HG03108 (cell line): ENCODE data around the gene RALA.
"Not testable (repeated sequence)": the region's sequence is repeated elsewhere in the genome, so short reads cannot be mapped to it uniquely, and the experiment has no call there.

Experiments used
- ATAC-seq: cut with Tn5 transposase; IDR thresholded peaks from one replicate; pipeline ENCODE4 v1.9.1; 2021; ENCODE audit warnings: moderate library complexity; ENCODE audit not compliant: unreplicated experiment

The RALA gene

GRCh38 chr7:39644170-39644569 lies 20.8 kb downstream of the RALA start:
- ATAC-seq: no peak

DNA sequence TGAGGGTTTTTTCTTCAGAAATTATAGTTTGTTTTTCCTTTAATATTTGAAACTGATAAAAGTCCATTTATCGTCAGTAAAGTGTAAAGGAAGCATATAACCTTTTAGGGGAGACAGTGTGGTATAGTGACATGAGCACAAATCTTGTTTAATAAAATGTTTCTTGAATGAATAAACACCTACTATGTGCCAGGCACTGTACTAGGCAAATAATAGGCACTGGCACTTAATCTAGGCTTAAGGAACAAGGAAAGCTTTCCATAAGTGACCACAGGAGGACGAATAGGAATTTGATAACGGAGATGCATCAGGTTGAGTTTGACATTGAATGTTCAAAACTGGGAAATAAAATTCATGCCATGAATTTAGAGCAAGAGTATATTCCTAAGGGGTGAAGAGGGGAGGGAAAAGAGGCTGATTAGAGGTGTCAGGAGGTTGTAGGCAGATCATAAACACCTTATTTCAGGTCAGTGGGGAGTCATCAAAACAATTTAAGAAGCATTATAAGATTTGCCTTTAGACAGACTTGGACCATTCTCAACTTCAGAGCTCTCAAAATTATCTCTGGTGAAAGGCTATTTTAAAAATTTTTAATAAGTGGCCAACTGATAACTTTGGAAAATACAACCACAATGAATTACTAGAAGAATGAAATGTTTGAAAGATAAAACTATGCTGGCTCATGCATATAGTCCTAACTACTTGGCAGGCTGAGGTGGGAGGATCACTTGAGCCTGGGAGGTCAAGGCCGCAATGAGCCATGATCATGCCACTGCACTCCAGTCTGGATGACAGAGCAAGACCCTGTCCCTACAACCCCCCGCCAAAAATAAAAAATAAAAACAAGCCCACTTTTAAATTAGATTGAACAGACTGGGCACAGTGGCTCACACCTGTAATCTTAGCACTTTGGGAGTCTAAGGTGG lies 22.4 kb downstream of the RALA start:
- ATAC-seq: no peak

GRCh38 chr7:39647816-39648215 lies 24.4 kb downstream of the RALA start:
- no peak for ATAC-seq

DNA sequence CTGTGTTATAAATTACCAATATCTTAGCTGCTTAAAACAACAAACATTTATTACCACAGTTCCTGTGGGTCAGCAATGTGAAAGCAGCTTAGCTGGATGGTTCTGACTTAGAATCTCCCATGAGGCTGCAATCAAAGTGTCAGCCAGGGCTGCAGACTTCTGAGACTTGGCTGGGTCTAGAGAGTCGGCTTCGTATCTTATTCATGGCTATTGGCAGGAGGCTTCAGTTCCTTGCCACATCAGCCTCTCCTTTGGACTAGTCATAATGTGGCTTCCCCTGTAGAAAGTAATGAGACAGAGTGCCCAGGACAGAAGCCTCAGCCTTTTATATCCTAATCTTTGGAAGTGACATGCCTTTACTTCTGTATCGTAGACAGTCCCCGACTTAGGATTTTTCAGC lies 27.3 kb downstream of the RALA start:
- ATAC-seq: no peak

GRCh38 chr7:39651265-39651664 lies 27.9 kb downstream of the RALA start:
- no peak for ATAC-seq

DNA sequence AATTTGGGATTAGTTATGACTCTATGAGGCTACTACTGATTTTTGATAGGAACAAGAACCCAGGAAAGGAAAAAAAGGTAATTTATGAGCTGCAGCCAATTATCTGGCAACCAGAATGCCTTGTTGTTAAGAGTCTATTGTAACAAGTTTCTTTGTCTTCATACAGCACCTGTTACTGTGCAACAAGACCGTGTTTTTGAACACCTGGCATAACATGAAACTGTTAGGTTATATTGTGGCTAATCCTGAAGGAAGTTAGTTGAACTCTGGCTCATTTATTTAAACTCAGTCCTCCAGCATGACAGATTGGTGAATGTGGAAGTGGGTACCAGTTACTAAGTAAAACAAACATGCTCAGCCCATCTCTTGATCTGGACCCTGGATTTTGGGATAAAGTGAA lies 33.0 kb downstream of the RALA start:
- no peak for ATAC-seq

DNA sequence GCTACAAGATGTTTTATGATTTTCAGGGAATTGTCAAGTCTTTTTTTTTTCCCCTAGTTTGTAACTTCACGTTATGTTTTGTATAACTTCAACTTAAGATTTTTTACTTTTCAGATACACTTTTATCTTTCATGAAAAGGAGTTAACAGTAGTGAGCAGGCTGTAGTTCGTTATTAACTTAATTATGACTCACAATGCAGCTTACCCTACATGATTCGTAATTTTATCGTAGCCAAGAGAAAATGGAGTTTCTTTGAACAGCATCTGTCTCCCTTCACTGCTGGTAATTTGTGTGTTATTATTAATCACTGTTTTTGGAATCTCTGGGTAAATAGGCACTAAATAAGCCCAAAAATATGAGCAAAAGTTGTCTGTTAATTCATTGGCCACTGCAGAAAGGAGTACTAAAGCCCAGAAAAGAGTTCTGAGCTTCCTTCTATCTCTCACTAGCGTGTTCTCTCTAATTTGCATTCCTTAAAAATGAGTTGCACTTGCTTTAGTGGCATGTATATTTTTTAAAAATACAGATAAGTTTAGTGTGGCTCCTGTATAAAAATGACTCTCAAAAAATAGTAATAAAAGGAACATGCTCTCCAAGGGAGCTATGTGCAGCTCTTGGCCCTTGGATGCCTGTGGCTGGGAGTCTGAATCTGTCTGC lies 36.1 kb downstream of the RALA start:
- no peak for ATAC-seq

DNA sequence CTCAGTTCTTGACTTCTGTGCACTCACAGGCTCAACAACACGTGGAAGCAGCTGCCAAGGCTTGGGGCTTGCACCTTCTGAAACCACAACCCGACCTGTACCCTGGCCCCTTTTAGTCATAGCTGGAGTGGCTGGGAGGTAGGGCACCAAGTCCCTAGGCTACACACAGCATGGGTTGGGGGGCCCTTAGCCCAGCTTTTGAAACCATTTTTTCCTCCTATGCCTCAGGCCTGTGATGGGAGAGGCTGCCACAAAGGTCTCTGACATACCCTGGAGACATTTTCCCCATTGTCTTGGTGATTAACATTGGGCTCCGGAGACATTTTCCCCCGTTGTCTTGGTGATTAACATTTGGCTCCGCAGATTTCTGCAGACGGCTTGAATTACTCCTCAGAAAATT lies 38.6 kb downstream of the RALA start:
- no peak for ATAC-seq

GRCh38 chr7:39663263-39663662 lies 39.9 kb downstream of the RALA start:
- no peak for ATAC-seq

DNA sequence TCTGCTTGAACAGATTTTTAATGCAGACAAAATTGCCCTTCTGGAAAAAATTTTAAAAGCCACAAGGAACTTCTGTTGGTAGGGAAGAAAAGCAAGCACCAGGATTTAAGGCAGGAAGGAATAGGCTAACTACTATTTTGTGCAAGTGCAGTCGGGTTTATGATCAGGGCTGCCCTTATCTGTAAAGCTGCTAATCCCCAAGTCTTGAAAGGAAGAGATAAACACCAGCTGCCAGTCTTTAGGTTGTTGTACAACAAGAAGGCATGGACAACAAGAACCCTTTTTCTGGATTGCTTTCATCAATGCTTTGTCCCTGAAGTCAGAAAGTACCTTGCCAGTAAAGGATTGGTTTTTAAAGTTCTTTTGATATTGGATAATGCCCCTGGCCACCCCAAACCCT lies 40.7 kb downstream of the RALA start:
- no peak for ATAC-seq

GRCh38 chr7:39664585-39664984 lies 41.2 kb downstream of the RALA start:
- ATAC-seq: no peak

DNA sequence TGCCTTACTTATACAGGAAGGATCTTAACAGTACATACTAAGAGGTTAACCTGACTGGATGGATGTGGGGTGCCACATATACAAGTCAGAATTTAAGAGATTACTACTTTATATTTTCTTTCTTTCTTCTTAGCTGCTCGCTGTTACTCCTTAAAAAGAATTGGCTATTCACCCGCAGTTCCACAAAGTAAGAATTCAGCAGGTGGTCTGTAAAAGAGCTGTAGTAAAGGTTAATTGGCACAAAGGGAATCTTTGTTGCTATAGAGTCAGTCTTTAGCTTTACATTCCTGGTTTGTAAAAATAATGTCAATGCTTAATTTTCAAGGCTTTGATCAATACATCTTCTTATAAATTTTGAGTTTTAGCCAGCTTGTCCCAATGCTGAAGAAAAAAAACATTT lies 43.2 kb downstream of the RALA start:
- ATAC-seq: no peak

- no peak for ATAC-seq
Measured at GRCh38 chr7:39667341-39667923, 44.1 kb downstream of the RALA start.

- ATAC-seq: not testable (repeated sequence)
Measured at GRCh38 chr7:39668280-39668679, 44.9 kb downstream of the RALA start.

DNA sequence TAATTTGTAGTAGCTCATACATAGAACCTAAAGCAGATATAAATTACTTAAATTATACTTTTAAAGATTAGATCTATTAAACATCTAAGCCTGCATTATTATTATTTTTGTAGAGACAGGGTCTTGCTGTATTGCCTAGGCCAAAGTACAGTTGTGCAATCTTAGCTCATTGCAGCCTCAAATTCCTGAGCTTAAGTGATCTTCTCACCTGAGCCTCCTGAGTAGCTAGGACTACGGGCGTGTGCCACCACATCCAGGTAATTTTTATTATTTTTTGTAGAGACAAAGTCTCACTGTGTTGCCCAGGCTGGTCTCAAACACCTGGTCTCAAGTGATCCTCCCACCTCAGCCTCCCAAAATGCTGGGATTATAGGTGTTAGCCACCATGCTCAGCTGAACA lies 46.7 kb downstream of the RALA start:
- ATAC-seq: no peak

DNA sequence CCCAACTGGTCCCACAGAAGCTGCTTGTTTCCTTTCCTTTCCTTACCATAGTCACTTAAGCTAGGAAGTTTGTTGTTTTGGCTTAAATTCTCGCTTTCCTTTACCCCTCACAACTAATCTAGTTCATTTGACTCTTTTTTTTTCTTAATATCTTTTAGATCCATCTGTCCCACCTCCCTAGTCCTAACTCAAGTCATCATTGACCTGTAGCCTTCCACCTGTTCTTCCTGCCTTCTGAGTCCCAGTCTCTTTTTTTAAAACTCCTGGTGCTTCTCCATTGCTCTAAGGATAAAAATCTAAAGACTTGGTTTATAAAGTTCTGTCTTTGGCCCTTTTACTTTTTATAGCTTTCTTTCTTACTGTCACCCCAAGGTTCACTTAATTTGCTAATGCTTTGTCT lies 47.6 kb downstream of the RALA start:
- ATAC-seq: no peak

GRCh38 chr7:39672176-39672575 lies 48.8 kb downstream of the RALA start:
- no peak for ATAC-seq

GRCh38 chr7:39673868-39674267 lies 50.5 kb downstream of the RALA start:
- no peak for ATAC-seq

DNA sequence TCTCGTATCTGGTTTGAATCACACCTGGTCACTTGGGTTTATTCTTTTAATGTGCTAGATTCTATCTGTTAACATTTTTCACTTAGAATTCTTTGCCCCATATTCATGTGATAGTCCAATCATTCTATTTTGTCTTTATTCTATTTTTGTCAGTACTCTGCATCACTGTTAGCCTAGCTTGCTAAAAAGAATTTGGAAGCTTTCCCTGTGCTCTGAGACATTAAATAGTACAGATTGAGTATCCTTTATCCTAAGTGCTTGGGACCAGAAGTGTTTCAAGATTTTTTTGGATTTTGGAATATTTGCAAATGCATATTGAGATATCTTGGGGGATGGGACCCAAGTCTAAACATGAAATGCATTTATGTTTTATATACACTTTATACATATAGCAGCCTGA lies 51.0 kb downstream of the RALA start:
- no peak for ATAC-seq

DNA sequence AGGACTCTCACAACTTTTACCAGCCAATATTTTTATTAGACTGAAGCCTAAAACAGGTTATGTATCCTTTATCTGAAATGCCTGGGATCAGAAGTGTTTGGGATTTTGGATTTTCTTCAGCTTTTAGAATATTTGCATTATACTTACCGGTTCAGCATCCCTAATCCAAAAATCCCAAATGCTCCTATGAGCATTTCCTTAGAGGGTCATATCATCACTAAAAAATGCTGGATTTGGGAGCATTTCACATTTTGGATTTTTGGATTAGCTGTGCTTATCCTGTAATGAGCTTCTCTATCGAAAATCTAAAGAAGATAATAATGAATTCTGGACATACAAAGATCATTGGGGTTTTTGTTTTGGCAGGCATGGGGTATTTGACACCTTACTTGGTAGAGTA lies 53.0 kb downstream of the RALA start:
- no peak for ATAC-seq

DNA sequence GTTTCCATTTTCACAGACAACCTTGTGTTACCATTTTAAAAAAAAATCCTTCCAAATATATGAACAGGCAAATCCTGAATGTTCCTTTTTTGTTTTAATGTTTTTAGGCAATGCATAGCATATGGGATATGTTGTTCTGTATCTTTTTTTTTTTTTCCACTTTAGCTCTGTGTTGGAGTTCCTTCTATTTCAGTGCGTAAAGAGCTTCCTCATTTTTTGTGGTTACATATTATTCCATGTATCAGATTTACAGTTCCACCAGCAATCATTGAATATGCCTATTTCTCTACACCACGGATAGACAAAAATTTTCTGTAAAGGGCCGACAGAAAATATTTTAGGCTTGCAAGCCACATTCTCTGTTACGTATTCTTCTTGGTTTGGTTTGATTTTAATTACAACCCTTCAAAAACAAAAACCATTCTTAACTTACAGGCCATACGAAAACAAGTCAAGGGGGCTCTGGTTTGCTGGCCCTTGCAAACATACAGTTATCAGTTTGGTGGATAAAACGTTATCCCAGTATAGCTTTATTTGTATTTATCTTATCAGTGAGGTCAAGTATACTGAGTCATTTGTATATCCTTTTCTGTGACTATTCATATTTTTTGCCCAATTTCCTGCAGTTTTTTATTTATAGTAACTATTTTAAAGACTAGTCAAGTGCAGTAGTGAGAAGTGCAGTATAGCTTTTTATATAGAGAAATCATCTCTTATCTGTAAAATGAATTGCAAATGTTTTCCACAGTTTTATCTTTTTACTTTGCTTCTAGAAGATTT lies 55.7 kb downstream of the RALA start:
- ATAC-seq: no peak
